Astrocyte of the cerebellum (primary cell): ENCODE measurements around the gene CLN3.
A peak's percentile ranks its signal among the peaks of the same experiment; 100 is the strongest.

Source experiments
- DNase-seq: peaks from one replicate; pipeline ENCODE4 v3.0.0-alpha.2; 2011; ENCODE audit warnings: low read depth
- H3K4me3 ChIP-seq: 2 replicates; pipeline ENCODE4 v1.5.1; 2011; ENCODE audit warnings: mild to moderate bottlenecking, low read depth, low read length, moderate library complexity
- CTCF ChIP-seq: IDR thresholded peaks from 2 replicates; pipeline ENCODE4 v1.5.1; 2012; ENCODE audit warnings: low read length, low read depth, moderate library complexity, mild to moderate bottlenecking; ENCODE audit errors: missing control alignments
- in situ Hi-C: cut with HindIII; loops from 2 replicates; pipeline ENCODE4 v1.10.0; 2017; ENCODE audit warnings: low sequenced_read_pairs

CLN3 gene

DNA sequence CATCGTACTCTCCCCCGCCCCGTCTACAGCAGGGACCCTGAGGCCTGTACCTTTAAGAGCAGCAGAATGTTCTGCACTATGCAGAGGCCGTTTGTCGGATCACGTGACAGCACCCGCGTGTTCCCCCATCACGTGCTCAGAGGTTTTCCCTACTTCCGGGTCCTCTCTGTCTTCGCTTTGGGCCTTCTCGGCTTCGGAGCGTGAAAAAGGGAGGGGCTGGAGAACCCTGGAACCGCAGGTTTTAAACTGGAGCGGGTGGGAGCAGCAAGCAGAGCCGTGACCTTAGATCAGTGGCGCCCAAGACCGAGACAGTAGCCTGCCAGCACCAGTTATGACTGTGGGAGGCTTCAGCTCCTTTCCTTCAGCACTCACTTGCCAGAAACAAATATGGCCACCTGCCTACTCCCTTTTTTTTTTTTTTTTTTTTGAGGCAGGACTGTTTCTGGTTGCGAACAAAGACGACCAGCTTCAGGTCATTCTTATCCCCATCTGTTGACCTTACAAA is at the start of gene CLN3:
Gene CLN3 (minus strand): TSS at position 105 of the 505 bp plus-strand sequence. CDS start 315 bp downstream, outside the sequence.
- peak; percentile 88 for DNase-seq
- in situ Hi-C loops = no loop called here
- TF ChIP-seq CTCF = no peak
- peak within 1 kb of the TSS; percentile 100 for H3K4me3 ChIP-seq

GRCh38 chr16:28540346-28540745 is 48.5 kb upstream of the CLN3 start:
- TF ChIP-seq CTCF = no peak
- in situ Hi-C loops = loop anchor here (5.0 kb wide), 1 partner anchor 72 kb away; the partner anchor contains the start of gene SULT1A1
- DNase-seq = no peak
- no peak overlapping the region for H3K4me3 ChIP-seq

DNA sequence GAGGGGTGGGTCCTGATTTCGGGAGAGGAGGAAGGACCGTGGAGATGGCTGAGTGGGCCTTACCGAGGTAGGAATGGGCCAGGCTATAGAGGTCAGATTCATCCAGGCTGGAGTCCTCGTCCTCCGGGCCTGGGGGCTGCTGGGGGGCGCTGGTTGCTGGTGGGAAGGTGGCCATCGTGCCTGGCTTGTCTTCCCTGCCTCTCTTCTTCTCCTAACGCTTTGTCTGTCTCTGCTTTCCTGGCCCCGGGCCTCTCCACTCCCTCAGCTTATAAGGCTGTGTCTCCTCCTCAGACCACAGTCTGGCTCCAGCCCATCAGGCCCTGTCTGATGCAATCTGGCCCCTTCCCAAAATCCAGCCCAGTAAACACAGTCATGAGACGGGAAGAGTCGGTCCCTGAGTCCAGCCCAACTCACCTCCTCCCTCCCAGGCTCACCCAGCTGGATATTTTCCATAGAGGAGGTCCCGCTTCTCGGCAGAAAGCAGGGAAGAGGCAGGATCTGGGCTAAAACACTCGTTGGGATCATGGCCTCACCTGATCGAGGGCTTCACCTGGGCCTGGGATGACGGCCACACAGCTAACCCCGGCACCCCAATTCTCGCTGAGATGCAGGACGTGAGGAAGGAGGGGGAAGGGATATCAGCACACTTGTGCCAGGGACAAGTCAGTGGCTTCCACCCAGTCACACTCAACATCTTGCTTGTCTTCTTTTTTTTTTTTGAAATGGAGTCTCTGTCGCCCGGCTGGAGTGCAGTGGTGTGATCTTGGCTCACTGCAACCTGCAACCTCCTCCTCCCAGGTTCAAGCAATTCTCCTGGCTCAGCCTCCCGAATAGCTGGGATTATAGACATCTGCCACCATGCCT is 47.1 kb upstream of the CLN3 start, which contains the start of gene NUPR1:
Gene NUPR1 (minus strand): TSS at position 242 of the 864 bp plus-strand sequence. CDS start 67 bp downstream, at position 175.
- in situ Hi-C loops = no loop called here
- DNase-seq = peak; percentile 95
- peak within 1 kb of the TSS; percentile 35 for H3K4me3 ChIP-seq
- TF ChIP-seq CTCF = no peak

GRCh38 chr16:28537964-28538732 is 46.3 kb upstream of the CLN3 start:
- DNase-seq = no peak
- H3K4me3 ChIP-seq = peak overlapping the region; percentile 35
- in situ Hi-C loops = no loop called here
- no peak for TF ChIP-seq CTCF

GRCh38 chr16:28537076-28537475 is 45.2 kb upstream of the CLN3 start:
- in situ Hi-C loops = no loop called here
- DNase-seq = no peak
- no peak for TF ChIP-seq CTCF
- H3K4me3 ChIP-seq = peak overlapping the region; percentile 35
